ENCODE results near the gene ABT1. TPM values are rescaled to one million over a fixed set of nuclear protein-coding genes. Genes with fewer than 3 reads are reported as not detected.
"Not testable (repeated sequence)": the region's sequence is repeated elsewhere in the genome, so short reads cannot be mapped to it uniquely, and the experiment has no call there.

ABT1 gene
- total RNA-seq (10 to 100 TPM; 15.6 to 18.2 TPM), polyA plus RNA-seq (10 to 100 TPM; 13.4 to 20.9 TPM)
- long read RNA-seq, donor 1, transcript ABT1-201 (3 exons, 2,949 nt) = major isoform, 24 of 24 reads
- long read RNA-seq, donor 1, partial matches to known transcripts = 0 of 24 reads
- long read RNA-seq, donor 1, other reads (novel, unspliced or antisense) = 0 of 24 reads
- long read RNA-seq, donor 2, transcript ABT1-201 (3 exons, 2,949 nt) = major isoform, 9 of 9 reads
- long read RNA-seq, donor 2, partial matches to known transcripts = 0 of 9 reads
- long read RNA-seq, donor 2, other reads (novel, unspliced or antisense) = 0 of 9 reads
- long read RNA-seq, donor 3, transcript ABT1-201 (3 exons, 2,949 nt) = major isoform, 13 of 13 reads
- long read RNA-seq, donor 3, partial matches to known transcripts = 0 of 13 reads
- long read RNA-seq, donor 3, other reads (novel, unspliced or antisense) = 0 of 13 reads
- long read RNA-seq, donor 4, transcript ABT1-201 (3 exons, 2,949 nt) = major isoform, 10 of 10 reads
- long read RNA-seq, donor 4, partial matches to known transcripts = 0 of 10 reads
- long read RNA-seq, donor 4, other reads (novel, unspliced or antisense) = 0 of 10 reads
- long read RNA-seq, donor 5, transcript ABT1-201 (3 exons, 2,949 nt) = major isoform, 25 of 25 reads
- long read RNA-seq, donor 5, partial matches to known transcripts = 0 of 25 reads
- long read RNA-seq, donor 5, other reads (novel, unspliced or antisense) = 0 of 25 reads

- ATAC-seq (ENCODE audit: insufficient read depth, low FRiP score) (peak; percentile 94), DNase-seq (peak; percentile 98 to 99 (median 99))
- H3K9me3 ChIP-seq (ENCODE audit: control insufficient read depth in 4 of 4, insufficient read depth in 3 of 4, low read length in 3 of 4) = no peaks in the 10 kb centered on the region
- H3K36me3 ChIP-seq (ENCODE audit: control insufficient read depth in 4 of 4, insufficient read depth in 4 of 4, low read length in 4 of 4) = peaks cover 7 to 11% (median 11%) of the 10 kb centered on the region in 4 donors
- H3K27ac ChIP-seq (ENCODE audit: low read depth in 1 of 2, low read length in 1 of 2) = peak within 1 kb of the TSS; percentile 76 to 89
- H3K9ac ChIP-seq (ENCODE audit: insufficient read depth in 1 of 2, low read length in 2 of 2) = peak within 1 kb of the TSS; percentile 94
- H3K4me3 ChIP-seq = peak within 1 kb of the TSS; percentile 90
- peaks cover 0 to 14% (median 6%) of the 10 kb centered on the region in 5 donors for H3K4me1 ChIP-seq (ENCODE audit: control insufficient read depth in 5 of 5, insufficient read depth in 5 of 5, low read length in 5 of 5)
- peaks cover 0 to 30% (median 26%) of the 10 kb centered on the region in 3 donors for H3K27me3 ChIP-seq (ENCODE audit: control insufficient read depth in 3 of 3, insufficient read depth in 3 of 3, low read length in 2 of 3)
- TF ChIP-seq, protein P1, sequence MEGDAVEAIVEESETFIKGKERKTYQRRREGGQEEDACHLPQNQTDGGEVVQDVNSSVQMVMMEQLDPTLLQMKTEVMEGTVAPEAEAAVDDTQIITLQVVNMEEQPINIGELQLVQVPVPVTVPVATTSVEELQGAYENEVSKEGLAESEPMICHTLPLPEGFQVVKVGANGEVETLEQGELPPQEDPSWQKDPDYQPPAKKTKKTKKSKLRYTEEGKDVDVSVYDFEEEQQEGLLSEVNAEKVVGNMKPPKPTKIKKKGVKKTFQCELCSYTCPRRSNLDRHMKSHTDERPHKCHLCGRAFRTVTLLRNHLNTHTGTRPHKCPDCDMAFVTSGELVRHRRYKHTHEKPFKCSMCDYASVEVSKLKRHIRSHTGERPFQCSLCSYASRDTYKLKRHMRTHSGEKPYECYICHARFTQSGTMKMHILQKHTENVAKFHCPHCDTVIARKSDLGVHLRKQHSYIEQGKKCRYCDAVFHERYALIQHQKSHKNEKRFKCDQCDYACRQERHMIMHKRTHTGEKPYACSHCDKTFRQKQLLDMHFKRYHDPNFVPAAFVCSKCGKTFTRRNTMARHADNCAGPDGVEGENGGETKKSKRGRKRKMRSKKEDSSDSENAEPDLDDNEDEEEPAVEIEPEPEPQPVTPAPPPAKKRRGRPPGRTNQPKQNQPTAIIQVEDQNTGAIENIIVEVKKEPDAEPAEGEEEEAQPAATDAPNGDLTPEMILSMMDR (IDR thresholded peaks at IDR 0.05; ENCODE audit: control extremely low read depth, extremely low read depth) = no peak
- 0 to 1% methylated on average over 50 to 51 of the region's 51 CpGs for WGBS, 2 donors
Observed at GRCh38 chr6:26596579-26597388, at the start of gene ABT1. Gene ABT1 (plus strand): TSS chr6:26596953. CDS start chr6:26596983, 30 bp downstream.

- WGBS, 2 donors = 94 to 96% methylated on average over 18 of the region's 18 CpGs
- H3K4me3 ChIP-seq; ATAC-seq (ENCODE audit: insufficient read depth, low FRiP score); H3K27me3 ChIP-seq (ENCODE audit: control insufficient read depth in 3 of 3, insufficient read depth in 3 of 3, low read length in 2 of 3); H3K4me1 ChIP-seq (ENCODE audit: control insufficient read depth in 5 of 5, insufficient read depth in 5 of 5, low read length in 5 of 5); H3K9ac ChIP-seq (ENCODE audit: insufficient read depth in 1 of 2, low read length in 2 of 2); DNase-seq; H3K9me3 ChIP-seq (ENCODE audit: control insufficient read depth in 4 of 4, insufficient read depth in 3 of 4, low read length in 3 of 4); H3K27ac ChIP-seq (ENCODE audit: low read depth in 1 of 2, low read length in 1 of 2): not testable (repeated sequence)
- peaks cover 4 to 11% (median 7%) of the 10 kb centered on the region in 4 donors for H3K36me3 ChIP-seq (ENCODE audit: control insufficient read depth in 4 of 4, insufficient read depth in 4 of 4, low read length in 4 of 4)
Observed at GRCh38 chr6:26547363-26547762, 49.4 kb upstream of the ABT1 start.

DNA sequence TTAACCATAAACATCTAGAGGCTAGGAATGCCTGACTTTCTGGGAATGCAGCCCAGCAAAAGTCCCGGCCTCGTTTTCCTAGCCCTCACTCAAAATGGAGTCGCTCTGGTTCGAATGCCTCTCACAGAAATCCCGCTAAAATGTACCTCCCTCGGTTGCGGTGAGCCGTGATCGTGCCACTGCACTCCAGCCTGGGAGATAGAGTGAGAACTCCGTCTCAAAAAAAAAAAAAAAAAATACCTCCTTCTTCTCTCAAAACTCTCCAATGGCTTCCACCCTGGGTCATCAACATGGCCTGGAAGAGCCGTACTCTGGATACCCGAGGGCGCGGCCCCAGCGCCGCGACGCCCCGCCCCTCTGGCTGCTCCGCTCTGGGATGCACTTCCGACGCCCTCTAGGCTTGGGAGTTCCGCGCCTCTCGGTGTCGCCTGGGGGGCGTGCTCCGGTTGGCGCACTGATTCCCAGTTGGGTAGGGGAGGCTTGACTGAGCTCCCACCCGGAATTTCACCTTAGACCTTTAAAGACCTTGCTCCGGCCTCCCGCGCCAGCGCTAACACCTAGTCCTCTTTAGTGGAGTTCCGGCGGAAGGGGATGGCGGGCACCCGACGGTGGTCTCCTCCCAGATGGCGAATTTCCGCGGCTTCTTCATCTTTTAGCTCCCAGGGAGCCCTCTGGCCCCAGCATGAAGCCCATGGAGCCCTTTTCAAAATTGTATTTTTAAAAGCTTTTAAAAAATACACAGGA lies 46.3 kb upstream of the ABT1 start:
- 3 to 7% methylated on average over 40 to 42 of the region's 42 CpGs for WGBS, 2 donors
- peaks cover 0 to 17% (median 0%) of the 10 kb centered on the region in 5 donors for H3K4me1 ChIP-seq (ENCODE audit: control insufficient read depth in 5 of 5, insufficient read depth in 5 of 5, low read length in 5 of 5)
- H3K27me3 ChIP-seq (ENCODE audit: control insufficient read depth in 3 of 3, insufficient read depth in 3 of 3, low read length in 2 of 3) = no peaks in the 10 kb centered on the region
- no peaks in the 10 kb centered on the region for H3K9me3 ChIP-seq (ENCODE audit: control insufficient read depth in 4 of 4, insufficient read depth in 3 of 4, low read length in 3 of 4)
- peak overlapping the region in 1 of 2 donors; percentile 14 for H3K27ac ChIP-seq (ENCODE audit: low read depth in 1 of 2, low read length in 1 of 2)
- TF ChIP-seq, protein P1 (IDR thresholded peaks at IDR 0.05; ENCODE audit: control extremely low read depth, extremely low read depth) = no peak
- ATAC-seq (ENCODE audit: insufficient read depth, low FRiP score) (peak; percentile 75), DNase-seq (peak; percentile 74 to 86 (median 80))
- H3K9ac ChIP-seq (ENCODE audit: insufficient read depth in 1 of 2, low read length in 2 of 2) = peak overlapping the region; percentile 29 to 64
- H3K36me3 ChIP-seq (ENCODE audit: control insufficient read depth in 4 of 4, insufficient read depth in 4 of 4, low read length in 4 of 4) = peaks cover 0 to 6% (median under 1%) of the 10 kb centered on the region in 4 donors
- peak overlapping the region; percentile 27 for H3K4me3 ChIP-seq
